ENCODE measurements around the gene LSM4. TPM values are rescaled to one million over a fixed set of nuclear protein-coding genes. Genes with fewer than 3 reads are reported as not detected.
A peak's percentile ranks its signal among the peaks of the same experiment; 100 is the strongest.

The LSM4 gene
- total and polyA plus RNA-seq, 2 of the 13 experiments (the other 11 are each of a cell fraction or from before 2014, with no cell fraction given): 65.8 to 166 TPM

DNA sequence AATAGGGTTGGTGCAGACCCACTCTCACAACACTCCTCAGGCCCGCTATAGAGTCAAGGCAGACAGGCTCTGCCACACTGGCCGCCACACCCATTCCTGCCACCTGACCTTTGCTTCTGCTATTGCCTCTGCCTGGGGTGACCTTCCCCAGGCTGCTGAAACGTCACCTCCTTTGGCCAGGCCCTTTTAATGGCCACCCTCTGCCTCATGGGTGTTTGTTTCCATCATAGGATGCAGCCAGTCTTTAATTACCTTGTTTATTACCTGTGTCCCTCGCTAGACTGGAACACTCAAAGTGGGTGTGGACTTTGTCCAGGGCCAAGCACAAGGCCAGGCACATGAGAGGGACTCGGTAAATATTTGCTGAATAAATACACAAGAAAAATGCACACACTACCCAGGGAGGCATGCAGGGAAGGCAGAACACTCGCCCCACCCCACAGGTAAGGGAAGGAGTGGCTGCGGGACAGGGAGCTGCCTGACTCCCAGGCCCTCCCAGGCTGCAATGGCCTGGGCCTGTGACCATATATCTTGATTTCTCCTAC lies 3.2 kb downstream of the LSM4 start (continued):
- TF ChIP-seq KLF16 (CRISPR knock-in tag; IDR thresholded peaks at IDR 0.05) (peak in 1 of 2 experiments; percentile 79; a peak in 1 of 4 replicates), ELF1 (CRISPR knock-in tag; IDR thresholded peaks at IDR 0.05) (peak; percentile 30; the same call in 1 of the 2 replicates), IKZF4 (CRISPR knock-in tag; IDR thresholded peaks at IDR 0.05; ENCODE audit: borderline replicate concordance, low read depth, not compliant biosample characterization) (peak; percentile 69), RFX3 (CRISPR knock-in tag; IDR thresholded peaks at IDR 0.05) (peak; percentile 36; the same call in 1 of the 2 replicates), KAT8 (CRISPR knock-in tag; IDR thresholded peaks at IDR 0.05) (peak; percentile 67; the same call in 1 of the 2 replicates), HCFC1 (IDR thresholded peaks at IDR 0.05; ENCODE audit: low read depth, low read length) (no peak), MAFG (CRISPR knock-in tag; IDR thresholded peaks at IDR 0.05) (no peak), WIZ (CRISPR knock-in tag; IDR thresholded peaks at IDR 0.05) (no peak), ZNF703 (CRISPR knock-in tag; IDR thresholded peaks at IDR 0.05; ENCODE audit: borderline replicate concordance) (no peak; the same call in 1 of the 2 replicates), SRSF9 (IDR thresholded peaks at IDR 0.05; ENCODE audit: borderline replicate concordance, insufficient read depth, low read depth, low read length, poor library complexity, severe bottlenecking) (no peak), JDP2 (CRISPR knock-in tag; IDR thresholded peaks at IDR 0.05; ENCODE audit: borderline replicate concordance) (no peak), ZNF839 (CRISPR knock-in tag; IDR thresholded peaks at IDR 0.05; ENCODE audit: borderline replicate concordance) (no peak), KLF15 (CRISPR knock-in tag; IDR thresholded peaks at IDR 0.05; ENCODE audit: borderline replicate concordance) (no peak), ZNF205 (CRISPR knock-in tag; IDR thresholded peaks at IDR 0.05) (no peak), ZNF367 (CRISPR knock-in tag; IDR thresholded peaks at IDR 0.05; ENCODE audit: borderline replicate concordance) (no peak), MAFF (IDR thresholded peaks at IDR 0.05; ENCODE audit: low read depth, low read length) (no peak), ZSCAN30 (CRISPR knock-in tag; IDR thresholded peaks at IDR 0.05) (no peak), SMARCC2 (IDR thresholded peaks at IDR 0.05) (no peak), ZNF891 (CRISPR knock-in tag; IDR thresholded peaks at IDR 0.05) (no peak), ZNF746 (CRISPR knock-in tag; IDR thresholded peaks at IDR 0.05) (peak; percentile 87), SIN3B (IDR thresholded peaks at IDR 0.05; ENCODE audit: low read length) (no peak)
- TF ChIP-seq, protein P1, sequence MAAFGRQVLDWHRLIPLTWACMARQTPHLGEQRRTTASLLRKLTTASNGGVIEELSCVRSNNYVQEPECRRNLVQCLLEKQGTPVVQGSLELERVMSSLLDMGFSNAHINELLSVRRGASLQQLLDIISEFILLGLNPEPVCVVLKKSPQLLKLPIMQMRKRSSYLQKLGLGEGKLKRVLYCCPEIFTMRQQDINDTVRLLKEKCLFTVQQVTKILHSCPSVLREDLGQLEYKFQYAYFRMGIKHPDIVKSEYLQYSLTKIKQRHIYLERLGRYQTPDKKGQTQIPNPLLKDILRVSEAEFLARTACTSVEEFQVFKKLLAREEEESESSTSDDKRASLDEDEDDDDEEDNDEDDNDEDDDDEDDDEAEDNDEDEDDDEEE (CRISPR knock-in tag; IDR thresholded peaks at IDR 0.05): no peak
- TF ChIP-seq, protein P2, sequence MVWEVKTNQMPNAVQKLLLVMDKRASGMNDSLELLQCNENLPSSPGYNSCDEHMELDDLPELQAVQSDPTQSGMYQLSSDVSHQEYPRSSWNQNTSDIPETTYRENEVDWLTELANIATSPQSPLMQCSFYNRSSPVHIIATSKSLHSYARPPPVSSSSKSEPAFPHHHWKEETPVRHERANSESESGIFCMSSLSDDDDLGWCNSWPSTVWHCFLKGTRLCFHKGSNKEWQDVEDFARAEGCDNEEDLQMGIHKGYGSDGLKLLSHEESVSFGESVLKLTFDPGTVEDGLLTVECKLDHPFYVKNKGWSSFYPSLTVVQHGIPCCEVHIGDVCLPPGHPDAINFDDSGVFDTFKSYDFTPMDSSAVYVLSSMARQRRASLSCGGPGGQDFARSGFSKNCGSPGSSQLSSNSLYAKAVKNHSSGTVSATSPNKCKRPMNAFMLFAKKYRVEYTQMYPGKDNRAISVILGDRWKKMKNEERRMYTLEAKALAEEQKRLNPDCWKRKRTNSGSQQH (CRISPR knock-in tag; IDR thresholded peaks at IDR 0.05; ENCODE audit: low read depth): no peak
- TF ChIP-seq, protein P3, sequence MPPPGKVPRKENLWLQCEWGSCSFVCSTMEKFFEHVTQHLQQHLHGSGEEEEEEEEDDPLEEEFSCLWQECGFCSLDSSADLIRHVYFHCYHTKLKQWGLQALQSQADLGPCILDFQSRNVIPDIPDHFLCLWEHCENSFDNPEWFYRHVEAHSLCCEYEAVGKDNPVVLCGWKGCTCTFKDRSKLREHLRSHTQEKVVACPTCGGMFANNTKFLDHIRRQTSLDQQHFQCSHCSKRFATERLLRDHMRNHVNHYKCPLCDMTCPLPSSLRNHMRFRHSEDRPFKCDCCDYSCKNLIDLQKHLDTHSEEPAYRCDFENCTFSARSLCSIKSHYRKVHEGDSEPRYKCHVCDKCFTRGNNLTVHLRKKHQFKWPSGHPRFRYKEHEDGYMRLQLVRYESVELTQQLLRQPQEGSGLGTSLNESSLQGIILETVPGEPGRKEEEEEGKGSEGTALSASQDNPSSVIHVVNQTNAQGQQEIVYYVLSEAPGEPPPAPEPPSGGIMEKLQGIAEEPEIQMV (CRISPR knock-in tag; IDR thresholded peaks at IDR 0.05; ENCODE audit: low read depth): no peak
- TF ChIP-seq, protein P4, sequence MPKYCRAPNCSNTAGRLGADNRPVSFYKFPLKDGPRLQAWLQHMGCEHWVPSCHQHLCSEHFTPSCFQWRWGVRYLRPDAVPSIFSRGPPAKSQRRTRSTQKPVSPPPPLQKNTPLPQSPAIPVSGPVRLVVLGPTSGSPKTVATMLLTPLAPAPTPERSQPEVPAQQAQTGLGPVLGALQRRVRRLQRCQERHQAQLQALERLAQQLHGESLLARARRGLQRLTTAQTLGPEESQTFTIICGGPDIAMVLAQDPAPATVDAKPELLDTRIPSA (CRISPR knock-in tag; IDR thresholded peaks at IDR 0.05; ENCODE audit: borderline replicate concordance): no peak
- TF ChIP-seq, protein P5, sequence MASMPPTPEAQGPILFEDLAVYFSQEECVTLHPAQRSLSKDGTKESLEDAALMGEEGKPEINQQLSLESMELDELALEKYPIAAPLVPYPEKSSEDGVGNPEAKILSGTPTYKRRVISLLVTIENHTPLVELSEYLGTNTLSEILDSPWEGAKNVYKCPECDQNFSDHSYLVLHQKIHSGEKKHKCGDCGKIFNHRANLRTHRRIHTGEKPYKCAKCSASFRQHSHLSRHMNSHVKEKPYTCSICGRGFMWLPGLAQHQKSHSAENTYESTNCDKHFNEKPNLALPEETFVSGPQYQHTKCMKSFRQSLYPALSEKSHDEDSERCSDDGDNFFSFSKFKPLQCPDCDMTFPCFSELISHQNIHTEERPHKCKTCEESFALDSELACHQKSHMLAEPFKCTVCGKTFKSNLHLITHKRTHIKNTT (CRISPR knock-in tag; IDR thresholded peaks at IDR 0.05): no peak
